ENCODE results near the gene CNOT8.

CNOT8 gene

DNA sequence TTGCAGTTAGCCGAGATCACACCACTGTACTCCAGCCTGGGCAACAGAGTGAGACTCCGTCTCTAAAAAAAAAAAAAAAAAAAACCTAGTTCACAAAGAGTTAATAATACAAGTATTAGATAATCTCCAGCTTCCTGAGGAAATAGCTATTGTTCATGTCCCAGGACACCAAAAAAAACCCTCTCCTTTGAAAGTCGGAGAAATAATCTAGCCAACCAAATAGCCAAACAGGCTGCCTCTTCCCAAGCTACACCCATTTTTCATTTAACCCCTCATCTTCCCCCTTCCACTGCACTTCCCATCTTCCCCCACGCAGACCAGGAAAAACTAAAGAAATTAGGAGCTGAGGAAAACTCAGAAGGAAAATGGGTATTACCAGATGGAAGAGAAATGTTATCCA lies 23.6 kb downstream of the CNOT8 start:
- Histone ChIP-seq H3K27ac (ENCODE audit: low read length) (no peak overlapping the region), H3K79me2 (ENCODE audit: low read length) (no peaks in the 10 kb centered on the region), H3K27me3 (ENCODE audit: low read depth, low read length) (no peaks in the 10 kb centered on the region), H2AFZ (ENCODE audit: low read depth, low read length) (no peak overlapping the region), H3K4me1 (ENCODE audit: low read length) (no peaks in the 10 kb centered on the region), H3K4me3 (ENCODE audit: low read length) (no peak overlapping the region), H3K9ac (ENCODE audit: low read length) (no peak overlapping the region), H3K9me3 (ENCODE audit: insufficient read depth, low read length) (peaks cover 13% of the 10 kb centered on the region; the same call in 1 of the 2 replicates), H4K20me1 (ENCODE audit: insufficient read depth, low read length) (no peaks in the 10 kb centered on the region), H3K4me2 (ENCODE audit: low read length) (no peak overlapping the region), H3K36me3 (replicated peaks; ENCODE audit: low read depth, low read length) (peaks cover 82% of the 10 kb centered on the region)
- TF ChIP-seq EZH2phosphoT487 (IDR thresholded peaks at IDR 0.05; ENCODE audit: low read depth), result no peak
- TF ChIP-seq CTCF (IDR thresholded peaks at IDR 0.05; ENCODE audit: low read depth, low read length), result no peak

DNA sequence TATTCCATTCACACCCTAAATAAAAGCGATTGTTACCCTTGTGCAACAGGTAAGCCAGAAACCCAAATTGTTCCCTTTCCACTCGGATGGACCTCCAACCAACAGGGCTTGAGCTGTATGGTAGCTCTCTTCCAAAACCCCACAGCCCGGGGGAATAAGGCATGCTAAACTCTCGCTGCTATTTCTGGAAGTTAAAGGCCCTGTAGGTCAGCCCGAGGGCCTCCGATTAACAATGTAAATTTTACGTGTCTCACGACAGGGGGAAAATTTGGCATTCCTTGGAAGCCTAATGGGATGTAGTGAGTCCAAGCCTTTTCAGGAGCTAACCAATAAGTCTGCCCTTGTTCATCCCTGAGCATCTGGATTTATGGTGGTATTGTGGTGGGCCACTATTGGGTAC lies 26.0 kb downstream of the CNOT8 start:
- Histone ChIP-seq H3K4me2 (ENCODE audit: low read length) (no peak overlapping the region), H3K4me3 (ENCODE audit: low read length) (no peak overlapping the region), H3K9me3 (ENCODE audit: insufficient read depth, low read length) (peaks cover 8% of the 10 kb centered on the region; the same call in 1 of the 2 replicates), H2AFZ (ENCODE audit: low read depth, low read length) (no peak overlapping the region), H3K27ac (ENCODE audit: low read length) (no peak overlapping the region), H3K27me3 (ENCODE audit: low read depth, low read length) (no peaks in the 10 kb centered on the region), H3K79me2 (ENCODE audit: low read length) (no peaks in the 10 kb centered on the region), H3K36me3 (replicated peaks; ENCODE audit: low read depth, low read length) (peaks cover 85% of the 10 kb centered on the region), H3K4me1 (ENCODE audit: low read length) (no peaks in the 10 kb centered on the region), H4K20me1 (ENCODE audit: insufficient read depth, low read length) (no peaks in the 10 kb centered on the region), H3K9ac (ENCODE audit: low read length) (no peak overlapping the region)
- TF ChIP-seq EZH2phosphoT487 (IDR thresholded peaks at IDR 0.05; ENCODE audit: low read depth) (no peak), CTCF (IDR thresholded peaks at IDR 0.05; ENCODE audit: low read depth, low read length) (no peak)

- Histone ChIP-seq H3K9ac (ENCODE audit: low read length) (no peak overlapping the region), H3K36me3 (replicated peaks; ENCODE audit: low read depth, low read length) (peaks cover 81% of the 10 kb centered on the region), H3K4me1 (ENCODE audit: low read length) (no peaks in the 10 kb centered on the region), H3K27me3 (ENCODE audit: low read depth, low read length) (no peaks in the 10 kb centered on the region), H3K4me3 (ENCODE audit: low read length) (no peak overlapping the region), H4K20me1 (ENCODE audit: insufficient read depth, low read length) (no peaks in the 10 kb centered on the region), H2AFZ (ENCODE audit: low read depth, low read length) (no peak overlapping the region), H3K27ac (ENCODE audit: low read length) (no peak overlapping the region), H3K79me2 (ENCODE audit: low read length) (no peaks in the 10 kb centered on the region), H3K9me3 (ENCODE audit: insufficient read depth, low read length) (peaks cover 8% of the 10 kb centered on the region; the same call in 1 of the 2 replicates), H3K4me2 (ENCODE audit: low read length) (no peak overlapping the region)
- TF ChIP-seq CTCF (IDR thresholded peaks at IDR 0.05; ENCODE audit: low read depth, low read length) (no peak), EZH2phosphoT487 (IDR thresholded peaks at IDR 0.05; ENCODE audit: low read depth) (no peak)
Observed at GRCh38 chr5:154885439-154885838, 27.0 kb downstream of the CNOT8 start.

GRCh38 chr5:154892369-154892771 lies 33.9 kb downstream of the CNOT8 start:
- H3K4me2 ChIP-seq (ENCODE audit: low read length), result no peak overlapping the region
- H3K4me1 ChIP-seq (ENCODE audit: low read length), result no peaks in the 10 kb centered on the region
- TF ChIP-seq CTCF (IDR thresholded peaks at IDR 0.05; ENCODE audit: low read depth, low read length) (no peak), EZH2phosphoT487 (IDR thresholded peaks at IDR 0.05; ENCODE audit: low read depth) (no peak)
- no peak overlapping the region for H2AFZ ChIP-seq (ENCODE audit: low read depth, low read length)
- H3K36me3 ChIP-seq (replicated peaks; ENCODE audit: low read depth, low read length), result peaks cover 47% of the 10 kb centered on the region
- no peaks in the 10 kb centered on the region for H4K20me1 ChIP-seq (ENCODE audit: insufficient read depth, low read length)
- no peak overlapping the region for H3K4me3 ChIP-seq (ENCODE audit: low read length)
- H3K9me3 ChIP-seq (ENCODE audit: insufficient read depth, low read length), result no peaks in the 10 kb centered on the region
- no peaks in the 10 kb centered on the region for H3K27me3 ChIP-seq (ENCODE audit: low read depth, low read length)
- H3K27ac ChIP-seq (ENCODE audit: low read length), result no peak overlapping the region
- H3K79me2 ChIP-seq (ENCODE audit: low read length), result no peaks in the 10 kb centered on the region
- H3K9ac ChIP-seq (ENCODE audit: low read length), result no peak overlapping the region

All from OCI-LY3 (cell line).